Transverse colon (tissue), 3 donors: ENCODE measurements around the gene PLCXD3.

Source experiments
- POLR2A ChIP-seq: fragments of 450-650 bp; IDR thresholded peaks from one replicate; pipeline ENCODE4 v1.6.1; 2016; ENCODE audit warnings: antibody characterized with exemption, mild to moderate bottlenecking, moderate library complexity
- TF ChIP-seq, protein P1 (sequence below), 5 experiments: fragments of 200-600 bp in 3 of 5; fragments of 450-650 bp in 2 of 5; sonication (generic) in 3 of 5; IDR thresholded peaks; 1 replicate in 2 of 5; 2 replicates in 3 of 5; pipeline ENCODE4 v1.5.1; 2016 to 2017; ENCODE audit warnings: antibody characterized with exemption in 5 of 5, inconsistent platforms in 3 of 5, mild to moderate bottlenecking in 2 of 5, moderate library complexity in 1 of 5

DNA sequence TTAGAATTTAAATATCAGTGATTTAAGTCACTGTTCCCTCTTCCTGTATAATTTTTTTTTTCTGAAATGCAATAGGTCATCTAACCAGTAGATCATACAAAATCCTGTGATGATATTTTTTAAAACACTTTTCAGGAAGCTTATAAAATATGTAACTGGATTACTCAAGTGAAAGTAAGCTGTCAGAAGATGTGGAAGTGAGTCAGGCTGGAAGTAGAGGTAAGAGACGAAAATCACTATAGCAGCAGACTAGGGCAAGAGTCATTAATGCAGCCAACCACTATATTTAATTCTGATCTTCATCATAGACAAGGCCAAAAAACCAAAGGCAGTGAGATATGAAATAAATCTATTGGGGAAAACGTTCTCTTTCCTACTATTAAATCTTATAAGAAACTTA, 231.4 kb downstream of the PLCXD3 start:
- no peak for TF ChIP-seq POLR2A
- TF ChIP-seq, protein P1, sequence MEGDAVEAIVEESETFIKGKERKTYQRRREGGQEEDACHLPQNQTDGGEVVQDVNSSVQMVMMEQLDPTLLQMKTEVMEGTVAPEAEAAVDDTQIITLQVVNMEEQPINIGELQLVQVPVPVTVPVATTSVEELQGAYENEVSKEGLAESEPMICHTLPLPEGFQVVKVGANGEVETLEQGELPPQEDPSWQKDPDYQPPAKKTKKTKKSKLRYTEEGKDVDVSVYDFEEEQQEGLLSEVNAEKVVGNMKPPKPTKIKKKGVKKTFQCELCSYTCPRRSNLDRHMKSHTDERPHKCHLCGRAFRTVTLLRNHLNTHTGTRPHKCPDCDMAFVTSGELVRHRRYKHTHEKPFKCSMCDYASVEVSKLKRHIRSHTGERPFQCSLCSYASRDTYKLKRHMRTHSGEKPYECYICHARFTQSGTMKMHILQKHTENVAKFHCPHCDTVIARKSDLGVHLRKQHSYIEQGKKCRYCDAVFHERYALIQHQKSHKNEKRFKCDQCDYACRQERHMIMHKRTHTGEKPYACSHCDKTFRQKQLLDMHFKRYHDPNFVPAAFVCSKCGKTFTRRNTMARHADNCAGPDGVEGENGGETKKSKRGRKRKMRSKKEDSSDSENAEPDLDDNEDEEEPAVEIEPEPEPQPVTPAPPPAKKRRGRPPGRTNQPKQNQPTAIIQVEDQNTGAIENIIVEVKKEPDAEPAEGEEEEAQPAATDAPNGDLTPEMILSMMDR (IDR thresholded peaks at IDR 0.05) = no peak
